Natural killer cell (primary cell): ENCODE data around the gene NBL1. TPM values are rescaled to one million over a fixed set of nuclear protein-coding genes. Genes with fewer than 3 reads are reported as not detected.

Source experiments
- ATAC-seq, 3 donors: fragments of 150-1000 bp in 2 of 3; fragments of 200-7000 bp in 1 of 3; cut with Tn5 transposase; 1 replicate in 1 of 3; 2 replicates in 2 of 3; pipeline ENCODE4 v1.10.0; 2021; ENCODE audit warnings: mild to moderate bottlenecking in 2 of 3, moderate library complexity in 2 of 3
- DNase-seq, 2 donors: peaks; one replicate each; pipeline versions ENCODE4 v3.0.0 to v3.0.0-alpha.2; 2013 to 2021; ENCODE audit warnings: mixed read lengths in 1 of 2
- H3K27ac ChIP-seq: one replicate; pipeline ENCODE4 v1.5.1; 2013; ENCODE audit warnings: mild to moderate bottlenecking, low read length
- H3K27me3 ChIP-seq: one replicate; pipeline ENCODE4 v1.6.1; 2013; ENCODE audit warnings: low read length; ENCODE audit not compliant: control insufficient read depth, insufficient read depth
- H3K36me3 ChIP-seq: one replicate; pipeline ENCODE4 v1.6.1; 2013; ENCODE audit warnings: low read length; ENCODE audit not compliant: control insufficient read depth, insufficient read depth
- H3K4me1 ChIP-seq: one replicate; pipeline ENCODE4 v1.6.1; 2013; ENCODE audit warnings: low read length; ENCODE audit not compliant: control insufficient read depth, insufficient read depth
- H3K4me3 ChIP-seq: one replicate; pipeline ENCODE4 v1.5.1; 2013; ENCODE audit warnings: low read length
- H3K9me3 ChIP-seq: one replicate; pipeline ENCODE4 v1.6.1; 2013; ENCODE audit warnings: low read length; ENCODE audit not compliant: control insufficient read depth, insufficient read depth
- H3K27ac Mint-ChIP-seq, 2 donors: one replicate each; pipeline ENCODE4 v1.8.0; 2022; ENCODE audit warnings: mild to moderate bottlenecking in 2 of 2, mixed read lengths in 2 of 2, moderate library complexity in 1 of 2
- H3K27me3 Mint-ChIP-seq, 2 donors: one replicate each; pipeline ENCODE4 v1.8.0; 2022; ENCODE audit warnings: low read depth in 2 of 2, mixed read lengths in 2 of 2
- H3K36me3 Mint-ChIP-seq: one replicate; pipeline ENCODE4 v1.8.0; 2022; ENCODE audit warnings: mixed read lengths
- H3K4me1 Mint-ChIP-seq, 2 donors: one replicate each; pipeline ENCODE4 v1.8.0; 2022; ENCODE audit warnings: mixed read lengths in 2 of 2
- H3K4me3 Mint-ChIP-seq: one replicate; pipeline ENCODE4 v1.8.0; 2022; ENCODE audit warnings: mild to moderate bottlenecking, moderate library complexity, mixed read lengths
- H3K9me3 Mint-ChIP-seq, 2 donors: one replicate each; pipeline ENCODE4 v1.8.0; 2022; ENCODE audit warnings: mixed read lengths in 2 of 2
- WGBS: methylation state at CpG from one replicate; pipeline ENCODE4 v1.1.7; 2013; ENCODE audit warnings: missing lambda C conversion rate; ENCODE audit not compliant: insufficient coverage; 5-methylcytosine and 5-hydroxymethylcytosine counted together
- intact Hi-C: fragments of 100-400 bp; cut with micrococcal nuclease; formaldehyde crosslinking; loops from one replicate; pipeline ENCODE4 v1.14.2; 2022
- total RNA-seq, 4 donors: library from RNA; stranded (reverse); fragments of 120-200 nt in 1 of 4; gene quantifications; one replicate each; pipeline versions ENCODE4 v1.2.3 to v1.2.4, GENCODE V29; 2013 to 2022
- TF ChIP-seq, protein P1 (sequence below): fragments of 200-600 bp; IDR thresholded peaks from one replicate; pipeline ENCODE4 v1.8.0; 2022; ENCODE audit warnings: antibody characterized with exemption

NBL1 gene
- total RNA-seq, 3 donors from 2014 or later (not counting 1 experiment from before 2014, with no cell fraction given): 10.7 to 18.4 (median 11.4) TPM

DNA sequence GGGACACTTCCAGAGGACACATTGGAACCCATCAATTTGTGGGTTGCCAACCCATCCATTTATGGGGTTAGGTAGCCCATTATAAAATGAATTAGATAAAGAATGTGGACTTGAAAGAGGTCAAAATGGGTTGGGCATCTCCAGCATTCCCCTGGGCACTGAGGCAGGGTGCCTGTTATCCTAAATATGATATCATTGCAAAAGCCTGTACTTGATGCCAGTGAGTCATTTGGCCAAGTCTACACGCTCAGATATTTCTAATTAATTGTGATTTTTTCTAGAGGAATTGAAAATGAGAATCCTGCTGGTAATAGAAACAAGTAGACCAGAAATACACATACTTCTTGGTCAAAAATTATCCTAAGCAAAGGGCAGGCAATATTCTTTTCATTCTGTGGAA lies 21.9 kb upstream of the NBL1 start:
- H3K27me3 Mint-ChIP-seq: no peaks in the 10 kb centered on the region
- H3K9me3 Mint-ChIP-seq: no peaks in the 10 kb centered on the region
- Histone ChIP-seq H3K4me3 (no peak overlapping the region), H3K27ac (no peak overlapping the region), H3K27me3 (no peaks in the 10 kb centered on the region), H3K9me3 (no peaks in the 10 kb centered on the region), H3K36me3 (peaks cover 31% of the 10 kb centered on the region), H3K4me1 (no peaks in the 10 kb centered on the region)
- TF ChIP-seq, protein P1, sequence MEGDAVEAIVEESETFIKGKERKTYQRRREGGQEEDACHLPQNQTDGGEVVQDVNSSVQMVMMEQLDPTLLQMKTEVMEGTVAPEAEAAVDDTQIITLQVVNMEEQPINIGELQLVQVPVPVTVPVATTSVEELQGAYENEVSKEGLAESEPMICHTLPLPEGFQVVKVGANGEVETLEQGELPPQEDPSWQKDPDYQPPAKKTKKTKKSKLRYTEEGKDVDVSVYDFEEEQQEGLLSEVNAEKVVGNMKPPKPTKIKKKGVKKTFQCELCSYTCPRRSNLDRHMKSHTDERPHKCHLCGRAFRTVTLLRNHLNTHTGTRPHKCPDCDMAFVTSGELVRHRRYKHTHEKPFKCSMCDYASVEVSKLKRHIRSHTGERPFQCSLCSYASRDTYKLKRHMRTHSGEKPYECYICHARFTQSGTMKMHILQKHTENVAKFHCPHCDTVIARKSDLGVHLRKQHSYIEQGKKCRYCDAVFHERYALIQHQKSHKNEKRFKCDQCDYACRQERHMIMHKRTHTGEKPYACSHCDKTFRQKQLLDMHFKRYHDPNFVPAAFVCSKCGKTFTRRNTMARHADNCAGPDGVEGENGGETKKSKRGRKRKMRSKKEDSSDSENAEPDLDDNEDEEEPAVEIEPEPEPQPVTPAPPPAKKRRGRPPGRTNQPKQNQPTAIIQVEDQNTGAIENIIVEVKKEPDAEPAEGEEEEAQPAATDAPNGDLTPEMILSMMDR: no peak
- H3K4me3 Mint-ChIP-seq: no peak overlapping the region
- no peaks in the 10 kb centered on the region for H3K36me3 Mint-ChIP-seq
- peaks cover 0 to 15% of the 10 kb centered on the region in 2 donors for H3K4me1 Mint-ChIP-seq
- ATAC-seq (no peak), DNase-seq (no peak)
- intact Hi-C loops: no loop called here
- WGBS: 57% methylated on average over 1 of the region's 1 CpG
- no peak overlapping the region for H3K27ac Mint-ChIP-seq

DNA sequence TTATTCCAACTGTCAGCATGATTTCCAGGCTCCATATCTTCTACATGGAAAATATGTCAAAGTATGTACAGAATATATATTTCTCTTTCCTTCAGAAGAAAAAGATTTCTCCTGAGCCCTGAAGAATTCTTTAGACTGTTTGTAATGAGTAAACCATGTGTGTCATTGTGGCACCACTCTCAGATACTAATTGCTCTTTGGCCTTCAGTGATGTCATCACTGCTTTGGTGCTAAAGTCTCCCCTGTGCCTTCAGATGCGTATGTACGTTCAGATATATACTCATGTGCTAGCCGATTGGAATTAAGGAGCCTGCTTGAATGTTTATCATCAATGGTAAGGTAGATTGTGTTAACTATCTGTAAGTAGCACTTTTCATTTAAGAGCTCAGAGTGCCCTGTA lies 20.6 kb upstream of the NBL1 start:
- peaks cover 29% of the 10 kb centered on the region for H3K36me3 ChIP-seq
- no peaks in the 10 kb centered on the region for H3K9me3 Mint-ChIP-seq
- no peak overlapping the region for H3K4me3 Mint-ChIP-seq
- no peaks in the 10 kb centered on the region for H3K4me1 ChIP-seq
- ATAC-seq (no peak), DNase-seq (no peak)
- WGBS: 92% methylated on average over 3 of the region's 3 CpGs
- H3K9me3 ChIP-seq: no peaks in the 10 kb centered on the region
- H3K27me3 Mint-ChIP-seq: no peaks in the 10 kb centered on the region
- H3K27ac ChIP-seq: no peak overlapping the region
- no peak overlapping the region for H3K27ac Mint-ChIP-seq
- H3K4me3 ChIP-seq: no peak overlapping the region
- TF ChIP-seq, protein P1: no peak
- H3K36me3 Mint-ChIP-seq: no peaks in the 10 kb centered on the region
- H3K27me3 ChIP-seq: no peaks in the 10 kb centered on the region
- intact Hi-C loops: no loop called here
- H3K4me1 Mint-ChIP-seq: peaks cover 0 to 15% of the 10 kb centered on the region in 2 donors

DNA sequence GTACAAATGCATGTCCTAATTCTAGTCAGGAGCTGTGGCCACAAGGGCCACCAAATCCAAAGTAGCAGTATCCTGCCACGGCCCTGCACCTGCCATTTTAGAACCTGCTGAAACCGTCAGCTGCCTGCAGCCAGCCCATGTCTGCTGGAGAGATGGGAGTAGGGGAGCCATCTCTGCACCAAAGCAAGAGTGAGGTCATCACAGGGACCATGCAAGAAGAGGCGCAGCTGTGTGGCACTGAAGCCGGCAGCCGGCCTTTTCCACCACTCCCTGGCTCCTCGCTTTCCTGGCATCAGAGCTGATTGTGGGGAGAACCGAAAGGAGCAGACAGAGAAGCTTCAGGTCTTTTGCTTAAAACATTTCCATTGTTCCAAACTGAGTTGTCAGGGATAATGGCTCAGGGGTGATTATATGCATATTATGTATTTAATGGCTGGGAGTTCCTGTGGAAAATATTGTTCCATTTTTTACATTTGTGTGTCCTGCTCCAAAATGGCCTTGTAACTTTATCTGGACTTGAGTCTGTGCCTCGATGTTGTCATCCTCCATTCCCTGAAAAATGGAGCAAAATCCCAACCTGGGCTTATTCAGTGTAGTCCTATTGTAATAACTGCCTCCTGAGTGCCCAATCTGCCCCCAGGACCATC lies 18.7 kb upstream of the NBL1 start:
- no peak overlapping the region for H3K27ac ChIP-seq
- no peak overlapping the region for H3K4me3 ChIP-seq
- TF ChIP-seq, protein P1: no peak
- peaks cover 26% of the 10 kb centered on the region for H3K36me3 ChIP-seq
- Mint-ChIP-seq H3K4me1 (peaks cover 0 to 15% of the 10 kb centered on the region in 2 donors), H3K9me3 (no peaks in the 10 kb centered on the region), H3K4me3 (no peak overlapping the region), H3K36me3 (peaks cover 6% of the 10 kb centered on the region), H3K27ac (no peak overlapping the region), H3K27me3 (no peaks in the 10 kb centered on the region)
- H3K4me1 ChIP-seq: no peaks in the 10 kb centered on the region
- intact Hi-C loops: no loop called here
- no peak for ATAC-seq
- H3K9me3 ChIP-seq: no peaks in the 10 kb centered on the region
- DNase-seq: no peak
- H3K27me3 ChIP-seq: no peaks in the 10 kb centered on the region
- 95% methylated on average over 8 of the region's 8 CpGs for WGBS

DNA sequence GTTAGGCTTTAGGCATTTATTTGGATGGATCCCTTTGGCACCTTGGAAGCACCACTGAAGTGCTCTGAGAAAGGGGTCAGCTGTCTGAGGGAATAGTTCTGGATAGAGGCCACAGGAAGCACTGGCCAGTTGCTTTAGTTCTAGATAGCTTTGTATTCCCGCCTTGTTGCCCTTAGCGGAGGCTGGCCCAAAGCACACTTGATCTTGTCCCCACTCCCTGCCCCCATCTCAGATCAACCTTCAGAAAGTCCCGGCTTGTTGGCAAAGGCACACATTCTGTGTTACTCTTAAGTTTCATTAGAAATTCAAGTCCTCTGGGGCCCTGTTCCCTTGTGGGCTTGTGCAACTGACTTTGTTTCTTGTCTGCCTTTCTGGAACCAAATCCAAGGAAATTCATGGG lies 15.2 kb upstream of the NBL1 start:
- H3K27me3 Mint-ChIP-seq: no peaks in the 10 kb centered on the region

More for the DNA sequence above, 15.2 kb upstream of the NBL1 start:
- no peak overlapping the region for H3K27ac Mint-ChIP-seq
- ATAC-seq: no peak
- peaks cover 6% of the 10 kb centered on the region for H3K36me3 Mint-ChIP-seq
- Histone ChIP-seq H3K36me3 (peaks cover 22% of the 10 kb centered on the region), H3K27me3 (no peaks in the 10 kb centered on the region), H3K4me3 (no peak overlapping the region), H3K9me3 (no peaks in the 10 kb centered on the region), H3K27ac (no peak overlapping the region), H3K4me1 (no peaks in the 10 kb centered on the region)
- 97% methylated on average over 3 of the region's 3 CpGs for WGBS
- H3K4me1 Mint-ChIP-seq: peaks cover 0 to 8% of the 10 kb centered on the region in 2 donors
- no peak overlapping the region for H3K4me3 Mint-ChIP-seq
- H3K9me3 Mint-ChIP-seq: no peaks in the 10 kb centered on the region
- TF ChIP-seq, protein P1: no peak
- DNase-seq: no peak
- intact Hi-C loops: no loop called here
